ENCODE results near the gene PHACTR3.

The PHACTR3 gene

DNA sequence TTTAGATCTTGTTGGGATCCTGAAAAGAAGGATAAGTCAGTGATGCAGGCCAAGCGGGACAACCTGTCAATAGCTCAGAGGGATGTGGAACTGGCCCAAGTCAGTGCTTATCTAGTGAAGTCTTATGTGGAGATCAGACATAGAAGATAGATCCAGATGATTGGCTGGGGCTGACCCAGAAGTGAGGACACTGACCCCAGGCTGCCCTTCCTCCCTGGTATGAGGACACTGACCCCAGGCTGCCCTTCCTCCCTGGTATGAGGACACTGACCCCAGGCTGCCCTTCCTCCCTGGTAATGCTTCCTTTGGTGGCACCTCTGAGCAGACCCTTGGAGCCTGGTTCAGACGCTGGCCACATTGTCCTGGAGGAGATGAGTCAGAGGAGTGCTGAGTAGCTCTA lies 159.7 kb downstream of the PHACTR3 start:
- no peak for DNase-seq

DNA sequence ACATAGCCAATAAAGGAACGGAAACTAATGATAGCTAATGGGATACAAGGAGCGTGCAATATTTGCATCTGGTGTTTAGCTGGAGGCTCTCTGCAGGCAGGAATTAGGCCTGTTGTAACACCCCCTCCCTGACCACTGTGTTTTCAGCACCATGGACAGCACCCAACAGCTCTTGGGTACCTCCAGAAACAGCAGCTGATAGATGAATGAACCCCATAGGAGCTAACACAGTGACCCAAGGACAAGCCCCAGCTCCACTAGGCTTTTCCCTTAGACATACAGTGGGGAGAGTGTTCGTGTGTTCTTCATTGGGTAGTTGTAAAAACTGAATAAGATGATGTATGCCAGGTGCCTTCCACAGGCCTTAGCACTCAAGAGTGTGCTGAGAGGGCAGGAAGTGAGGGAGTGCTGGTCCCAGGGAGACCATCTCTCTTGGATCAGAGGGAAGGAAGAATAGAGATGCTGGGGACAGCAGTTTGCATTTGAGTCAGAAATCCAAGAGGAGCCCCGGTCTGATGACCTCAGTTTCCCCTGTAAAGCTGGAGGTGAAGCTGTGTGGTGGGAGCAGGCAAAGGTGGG lies 161.3 kb downstream of the PHACTR3 start:
- no peak for DNase-seq

DNA sequence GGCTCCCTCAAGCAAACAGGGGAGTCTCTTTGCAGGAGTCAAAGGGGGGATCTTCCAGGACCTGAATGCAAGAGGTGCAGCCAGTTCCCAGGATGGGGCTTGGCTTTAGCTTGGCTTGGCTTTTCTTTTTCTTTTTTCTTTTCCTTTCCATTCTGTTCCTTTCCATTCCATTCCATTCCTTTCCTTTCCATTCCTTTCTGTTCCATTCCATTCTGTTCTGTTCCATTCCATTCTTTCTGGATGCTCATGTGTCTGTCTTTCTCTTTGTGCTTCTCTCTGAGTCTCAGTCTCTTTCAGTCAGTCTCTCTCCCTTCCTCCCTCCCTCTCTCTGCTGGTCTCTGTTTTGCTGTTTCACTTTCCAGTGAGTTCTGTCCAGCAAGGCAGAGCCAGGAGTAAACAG lies 163.3 kb downstream of the PHACTR3 start:
- no peak for DNase-seq

DNA sequence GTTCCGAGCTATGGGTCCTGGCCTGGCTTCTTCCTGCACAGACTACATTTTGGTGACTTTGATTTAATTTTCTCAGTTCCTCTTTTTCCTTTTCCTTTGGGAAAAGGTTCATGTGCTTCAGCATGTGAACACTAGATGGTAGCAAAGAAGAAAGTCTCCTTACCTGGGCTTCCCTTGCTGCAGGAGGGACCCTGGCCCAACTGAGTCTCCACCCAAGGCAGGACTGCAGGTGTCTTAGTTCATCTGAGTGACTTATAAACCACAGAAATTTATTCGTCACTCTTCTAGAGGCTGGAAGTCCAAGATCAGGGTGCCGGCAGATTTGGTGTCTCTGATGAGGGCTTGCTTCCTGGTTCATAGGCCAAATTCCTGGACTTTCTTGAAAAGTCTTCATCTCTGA lies 165.9 kb downstream of the PHACTR3 start:
- no peak for DNase-seq

DNA sequence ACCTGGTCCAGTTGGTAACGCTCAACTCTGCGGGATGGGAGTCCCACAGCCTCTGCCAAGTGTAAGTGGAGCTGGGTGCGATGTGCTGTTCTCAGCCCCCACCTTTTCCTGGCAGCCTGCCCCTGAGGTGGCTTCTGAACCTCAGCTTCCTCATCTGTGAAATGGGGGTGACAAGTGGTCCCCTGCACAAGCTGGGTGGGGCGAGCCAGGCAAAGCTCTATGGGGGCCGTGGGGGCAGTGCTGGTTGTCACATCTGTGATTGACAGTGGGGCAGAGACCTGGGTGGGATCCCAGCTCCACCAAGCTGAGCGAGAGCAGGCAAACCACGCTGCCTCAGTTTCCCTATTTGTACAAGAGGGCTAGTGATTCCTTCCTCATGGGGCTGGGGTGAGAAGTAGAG lies 166.5 kb downstream of the PHACTR3 start:
- no peak for DNase-seq

DNA sequence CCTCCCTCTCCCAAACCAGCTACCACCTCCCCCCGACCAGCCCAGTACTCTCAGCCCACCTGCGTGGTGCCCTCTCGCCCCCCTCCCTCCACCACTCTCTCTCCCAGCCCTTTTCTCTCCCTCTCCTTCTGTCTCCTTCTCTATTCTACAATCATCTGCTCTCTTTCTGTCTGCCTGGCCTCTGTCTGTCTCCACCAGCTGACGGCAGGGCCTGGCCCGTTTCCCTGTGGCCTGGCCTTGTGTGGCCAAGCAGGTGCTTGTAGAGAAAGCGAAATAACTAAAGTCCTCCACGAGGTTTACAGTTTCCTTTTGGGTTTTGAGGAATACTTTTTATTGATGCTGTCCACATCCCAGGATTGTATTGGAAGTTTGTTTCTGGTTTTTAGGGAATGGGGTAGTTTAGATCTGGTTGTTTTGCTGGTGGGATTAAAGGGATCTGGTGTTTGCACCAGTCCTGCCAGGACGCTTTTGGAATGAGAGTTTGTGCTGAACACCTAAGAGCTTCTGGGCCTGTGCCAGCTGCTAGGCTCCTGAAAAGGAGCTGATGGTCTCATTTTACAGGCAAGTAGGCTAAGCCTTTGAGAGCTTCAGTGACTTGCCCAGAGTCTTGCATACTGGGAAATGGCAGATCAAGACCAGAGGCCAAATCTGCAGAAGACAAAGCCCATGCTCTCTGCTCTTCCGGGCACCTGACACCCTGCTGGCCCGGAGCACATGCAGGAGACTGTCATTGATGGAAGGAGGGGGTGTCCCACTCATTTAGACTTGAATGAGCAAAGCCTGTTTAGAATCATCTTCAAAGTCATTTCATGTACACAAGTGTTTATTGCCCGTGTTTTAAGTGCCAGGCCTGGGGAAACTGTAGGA lies 167.4 kb downstream of the PHACTR3 start:
- DNase-seq: no peak

DNA sequence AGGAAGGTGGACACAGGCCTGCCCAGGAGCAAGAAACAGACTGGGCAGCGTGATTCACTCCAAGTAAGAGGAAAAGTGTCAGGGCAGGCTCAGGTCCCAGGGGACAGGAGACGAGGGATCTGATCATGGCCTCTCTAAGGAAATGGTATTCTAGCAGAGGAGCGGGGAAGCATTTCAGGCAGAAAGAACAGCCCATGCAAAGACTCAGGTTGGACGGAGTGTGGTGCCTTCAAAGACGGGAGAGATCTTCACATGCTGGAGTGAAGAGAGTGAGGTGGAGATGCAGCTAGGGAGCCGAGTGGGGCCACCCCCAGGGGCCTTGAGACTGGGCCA lies 168.0 kb downstream of the PHACTR3 start:
- DNase-seq: no peak

DNA sequence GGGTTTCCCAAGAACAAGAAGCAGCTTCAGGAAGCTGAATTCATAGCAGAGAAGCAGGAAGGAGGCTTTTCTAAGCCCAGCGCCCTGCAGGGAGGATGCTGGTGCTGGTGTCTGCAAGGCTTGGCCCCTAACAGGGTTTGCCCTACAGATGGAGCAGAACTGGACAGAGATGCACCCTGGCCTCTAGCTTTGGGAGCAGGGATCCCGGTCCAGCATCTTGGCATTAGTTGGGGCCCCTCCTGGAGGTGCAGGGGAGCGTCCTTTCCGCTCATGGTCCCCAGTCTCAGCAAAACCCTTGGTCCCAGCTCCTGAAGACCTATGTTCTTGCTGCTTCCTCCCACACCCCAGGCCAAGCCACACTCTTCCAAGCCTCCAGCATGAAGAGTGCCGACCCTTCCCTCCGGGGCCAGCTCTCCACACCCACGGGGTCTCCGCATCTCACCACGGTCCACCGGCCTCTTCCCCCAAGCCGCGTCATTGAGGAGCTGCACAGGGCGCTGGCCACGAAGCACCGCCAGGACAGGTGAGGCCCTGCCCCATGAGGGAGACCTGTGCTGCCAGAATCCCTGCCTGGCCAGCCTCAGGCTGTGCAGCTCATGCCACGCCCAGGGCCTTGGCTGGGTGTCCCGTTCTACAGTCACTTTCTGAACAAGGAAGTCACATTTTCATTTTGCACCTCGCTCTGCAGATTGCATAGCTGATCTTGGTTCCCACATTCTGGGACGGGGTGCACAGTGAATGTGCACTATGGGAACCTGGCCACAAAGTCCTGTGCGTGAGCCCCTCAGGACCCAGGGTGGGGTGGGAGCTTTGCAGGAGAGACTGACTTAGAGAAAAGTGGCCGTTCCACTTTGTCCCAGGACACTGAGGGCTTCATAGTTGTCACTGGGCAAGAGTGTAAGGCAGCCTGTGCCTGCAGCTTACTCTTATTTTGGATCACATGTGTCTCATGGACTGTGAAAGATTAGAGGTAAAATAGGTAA lies 168.9 kb downstream of the PHACTR3 start:
- DNase-seq: no peak

DNA sequence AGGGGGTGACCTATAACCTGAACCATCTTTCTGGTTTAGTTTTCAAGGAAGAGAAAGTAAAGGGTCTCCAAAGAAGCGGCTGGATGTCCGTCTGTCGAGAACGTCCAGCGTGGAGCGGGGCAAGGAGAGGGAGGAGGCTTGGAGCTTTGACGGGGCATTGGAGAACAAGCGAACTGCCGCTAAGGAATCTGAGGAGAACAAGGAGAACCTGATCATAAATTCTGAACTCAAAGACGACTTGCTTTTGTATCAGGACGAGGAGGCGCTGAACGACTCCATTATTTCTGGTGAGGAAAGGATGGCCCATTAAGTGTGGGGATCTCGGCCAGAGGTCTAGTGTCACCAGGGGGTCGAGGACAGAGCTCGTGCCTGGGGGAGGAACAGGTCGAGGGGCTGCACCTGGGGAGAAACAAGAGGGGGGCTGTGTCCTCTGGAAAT lies 169.9 kb downstream of the PHACTR3 start:
- no peak for DNase-seq

DNA sequence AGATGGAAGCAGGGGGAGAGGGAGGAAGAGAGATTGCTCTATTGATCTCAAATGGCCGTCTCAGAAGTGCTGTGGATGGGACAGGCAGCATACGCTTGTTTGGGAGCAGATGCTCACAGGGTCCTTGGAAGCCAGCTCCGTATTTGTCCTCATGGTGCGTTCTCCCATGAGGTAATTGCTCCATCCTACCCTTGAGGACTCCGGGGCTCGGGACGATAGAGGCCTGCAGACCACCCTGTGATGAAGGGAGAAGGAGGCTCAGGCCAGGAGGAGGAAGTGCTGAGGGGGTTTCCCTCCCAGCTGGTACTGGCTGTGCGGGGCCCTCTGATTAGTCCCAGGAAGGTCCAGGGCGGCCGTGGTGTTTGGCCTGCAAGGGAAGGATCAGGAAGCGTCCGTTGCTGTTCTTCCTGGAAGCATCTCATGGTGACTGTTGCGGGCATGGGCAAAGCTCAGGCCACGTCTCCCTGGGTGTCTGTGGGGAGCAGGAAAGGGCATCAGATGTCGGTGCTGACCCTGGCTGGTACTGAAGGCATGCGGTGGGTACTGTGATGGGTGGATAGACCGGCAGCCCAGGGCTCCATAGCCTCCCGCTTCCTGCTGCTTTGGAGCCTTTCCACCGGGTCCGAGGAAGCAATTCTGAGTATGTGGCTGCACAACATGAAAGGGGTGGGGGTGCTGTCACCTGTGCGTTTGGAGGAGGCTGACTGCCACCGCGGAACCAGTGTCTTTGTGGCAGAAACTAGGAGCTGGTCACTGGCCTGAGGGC lies 170.8 kb downstream of the PHACTR3 start:
- no peak for DNase-seq

DNA sequence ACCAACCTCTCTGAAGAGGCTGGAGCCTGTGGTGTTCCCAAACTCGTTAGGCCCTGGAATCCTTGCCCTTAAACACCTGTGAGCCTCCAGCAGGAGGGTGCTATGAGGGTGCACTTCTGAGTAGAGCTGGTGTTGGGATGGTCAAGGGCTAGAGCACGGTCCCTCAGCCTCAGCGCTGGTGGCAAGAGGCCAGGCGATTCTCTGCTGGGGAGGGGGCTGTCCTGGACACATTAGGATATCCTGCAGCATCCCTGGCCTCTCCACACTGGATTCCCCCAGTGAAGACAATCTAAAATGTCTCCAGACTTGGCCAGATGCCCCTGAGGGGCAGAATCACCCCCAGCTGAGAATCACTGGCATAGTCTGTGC lies 171.3 kb downstream of the PHACTR3 start:
- no peak for DNase-seq

DNA sequence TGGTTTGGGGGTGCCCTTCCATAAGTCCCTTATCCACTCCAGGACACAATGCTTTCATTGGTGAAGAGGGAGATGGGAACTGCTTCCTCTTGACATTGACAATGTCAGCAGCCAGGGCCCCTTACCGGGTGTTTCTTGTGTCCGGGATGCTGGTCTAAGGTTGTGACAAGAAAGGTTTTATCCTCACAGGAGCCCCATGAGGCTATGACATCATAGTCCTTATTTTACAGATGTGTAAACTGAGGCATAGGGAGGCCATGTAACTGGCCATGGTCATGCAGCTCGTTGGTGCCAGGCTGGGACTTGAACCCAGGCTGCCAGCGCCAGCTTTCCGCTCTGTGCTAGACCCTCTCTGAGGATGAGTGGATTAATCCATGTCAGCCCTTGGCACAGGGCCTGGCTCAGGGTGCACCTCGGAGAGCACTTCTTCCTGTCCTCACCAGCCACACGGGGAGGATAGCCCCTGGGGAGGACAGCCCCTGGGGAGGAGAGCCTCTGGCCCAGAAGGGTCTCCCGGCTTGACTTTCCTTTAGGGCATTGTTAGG lies 171.8 kb downstream of the PHACTR3 start:
- no peak for DNase-seq

DNA sequence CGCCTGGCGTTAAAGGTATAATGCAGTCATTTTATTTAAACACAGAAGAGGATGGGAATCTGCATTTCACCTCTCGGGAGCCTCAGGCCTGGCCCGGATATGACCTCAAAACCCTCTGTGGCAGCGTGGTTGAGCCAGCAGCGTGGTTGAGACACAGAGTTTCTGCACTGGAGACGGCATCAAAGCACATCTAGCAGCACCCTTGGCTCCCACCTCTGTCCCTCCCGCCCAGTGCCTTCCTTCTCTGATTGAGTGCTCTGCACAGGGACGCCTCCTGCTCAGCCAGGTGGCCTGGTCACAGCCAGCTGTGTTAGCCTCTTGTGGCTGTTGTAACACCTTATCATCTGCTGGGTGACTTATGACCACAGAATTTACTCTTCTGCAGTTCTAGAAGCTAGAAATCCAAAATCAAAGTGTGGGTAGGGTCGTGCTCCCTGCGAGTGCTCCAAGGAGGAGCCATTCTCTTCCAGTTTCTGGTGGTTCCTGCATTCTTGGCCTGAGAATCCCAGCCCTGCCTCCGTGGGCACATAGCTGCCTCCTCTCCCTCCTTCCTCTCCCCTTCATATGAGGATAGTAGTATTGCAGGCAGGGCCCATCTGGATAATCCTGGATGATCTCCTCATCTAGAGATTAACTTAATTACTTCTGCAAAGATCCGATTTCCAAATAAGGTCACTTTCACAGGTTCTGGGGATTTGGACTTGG lies 172.4 kb downstream of the PHACTR3 start:
- DNase-seq: no peak

DNA sequence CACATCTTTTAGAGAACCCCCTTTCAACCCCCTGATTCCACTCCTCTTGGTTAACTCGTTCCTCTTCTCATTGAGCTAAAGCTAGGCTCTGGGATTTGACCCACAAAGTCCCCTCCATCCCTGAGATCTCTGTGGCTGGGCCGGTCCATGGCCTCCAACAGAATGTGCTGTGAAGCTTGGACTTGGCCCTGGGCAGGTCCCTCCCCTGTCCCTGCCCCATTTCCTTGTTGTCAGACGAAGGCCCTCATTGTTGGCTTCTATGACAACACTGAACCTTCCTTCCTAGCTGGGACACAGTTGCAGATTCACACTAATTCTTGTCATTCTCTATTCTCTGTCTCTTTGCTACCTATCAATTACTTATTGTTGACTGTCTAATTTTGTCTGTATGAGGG lies 173.0 kb downstream of the PHACTR3 start:
- DNase-seq: no peak

DNA sequence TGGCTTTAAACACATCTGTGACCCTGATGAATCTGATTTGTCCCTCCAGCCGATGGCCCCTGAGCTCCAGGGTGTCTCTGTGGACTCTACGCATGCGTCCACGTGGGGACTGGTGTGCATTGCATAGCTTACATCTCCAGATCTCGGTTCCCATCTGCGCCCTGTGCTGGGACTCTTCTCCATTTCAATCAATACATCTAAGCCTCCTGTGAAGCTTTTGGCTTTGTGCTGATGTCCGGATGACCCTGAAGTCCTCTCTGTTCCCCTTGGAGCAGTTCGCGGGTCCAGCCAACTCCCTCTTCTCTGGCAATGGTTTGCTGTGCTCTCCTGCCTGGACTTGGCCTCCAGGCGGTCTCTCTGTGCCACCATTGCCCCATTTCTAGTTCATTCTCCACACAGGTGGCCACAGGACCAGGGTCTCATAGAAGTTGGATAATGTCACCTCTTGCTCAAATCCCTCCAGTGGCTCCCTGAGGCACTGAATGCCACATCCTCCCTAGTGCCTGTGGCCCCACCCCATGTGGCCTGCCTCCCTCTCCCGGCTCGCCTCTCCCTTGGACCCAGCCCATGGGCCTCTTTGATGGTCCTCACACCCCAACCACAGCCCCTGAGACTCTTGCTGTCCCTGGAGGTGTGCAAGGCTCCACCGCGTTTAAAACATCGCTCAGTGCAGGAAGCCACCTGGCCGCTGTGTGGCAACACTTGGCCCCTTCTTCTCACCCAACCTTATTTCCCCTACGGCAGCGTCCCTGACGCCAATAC lies 173.7 kb downstream of the PHACTR3 start:
- DNase-seq: no peak

DNA sequence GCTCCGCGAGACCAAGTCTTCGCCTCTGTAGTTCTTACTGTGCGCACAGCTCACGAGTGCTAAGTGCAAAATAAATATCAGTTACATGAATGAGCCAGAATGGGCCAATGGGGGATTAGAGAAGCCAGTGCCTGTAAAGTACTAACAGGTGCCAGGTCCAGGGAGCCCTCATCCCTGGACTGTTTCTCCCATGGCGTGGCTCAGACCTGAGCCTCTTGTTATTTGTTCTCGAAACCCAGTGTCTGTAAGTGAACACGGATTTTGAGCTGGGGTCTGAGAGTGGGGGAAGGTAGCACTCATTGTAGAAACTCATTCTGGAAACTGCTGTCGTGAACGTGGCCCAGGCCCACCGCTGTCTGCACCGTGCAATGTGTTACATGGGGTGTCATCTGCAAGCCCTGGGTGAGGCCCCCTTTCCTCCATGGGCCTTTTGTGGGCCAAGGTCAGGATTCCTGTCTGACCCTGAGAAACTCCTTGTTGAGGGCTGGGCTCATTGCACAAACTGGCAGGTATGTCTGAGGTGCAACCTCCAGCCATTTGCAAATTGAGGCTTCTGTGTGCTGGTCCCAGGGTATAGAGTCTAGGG lies 174.4 kb downstream of the PHACTR3 start:
- DNase-seq: no peak

DNA sequence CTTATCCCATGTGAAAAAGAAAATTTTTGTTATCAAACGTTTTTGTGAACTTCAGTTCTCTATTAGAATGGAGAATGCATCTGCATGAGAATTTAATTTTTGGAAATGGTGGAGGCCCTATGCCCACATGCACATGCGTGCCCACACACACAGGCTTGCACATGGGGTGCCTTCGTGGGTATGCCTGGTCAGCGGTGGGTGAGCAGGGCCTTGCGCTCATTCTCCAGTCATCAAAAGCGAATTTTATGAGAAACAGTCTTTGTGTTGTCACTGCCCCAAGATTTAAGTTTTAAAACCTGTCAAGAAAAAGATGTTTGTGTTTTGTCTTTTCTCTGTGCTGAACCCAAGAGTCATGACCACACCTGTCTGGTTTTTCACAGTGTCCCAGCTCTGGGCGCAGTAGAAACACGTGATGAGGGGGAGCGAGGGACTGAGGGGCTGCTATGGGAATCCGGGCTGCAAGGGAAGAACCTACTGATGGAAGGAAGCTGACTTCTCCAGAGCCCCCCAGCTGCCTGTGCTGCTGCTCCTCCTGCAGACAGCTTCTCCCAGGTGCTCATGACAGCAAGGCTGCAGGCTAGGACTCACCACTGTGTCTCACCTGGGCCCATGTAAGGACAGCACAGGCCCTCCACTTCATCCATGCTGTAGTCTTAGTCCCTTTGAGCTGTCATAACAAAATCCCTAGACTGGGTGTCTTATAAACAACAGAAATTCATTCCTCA lies 175.5 kb downstream of the PHACTR3 start:
- DNase-seq: no peak

DNA sequence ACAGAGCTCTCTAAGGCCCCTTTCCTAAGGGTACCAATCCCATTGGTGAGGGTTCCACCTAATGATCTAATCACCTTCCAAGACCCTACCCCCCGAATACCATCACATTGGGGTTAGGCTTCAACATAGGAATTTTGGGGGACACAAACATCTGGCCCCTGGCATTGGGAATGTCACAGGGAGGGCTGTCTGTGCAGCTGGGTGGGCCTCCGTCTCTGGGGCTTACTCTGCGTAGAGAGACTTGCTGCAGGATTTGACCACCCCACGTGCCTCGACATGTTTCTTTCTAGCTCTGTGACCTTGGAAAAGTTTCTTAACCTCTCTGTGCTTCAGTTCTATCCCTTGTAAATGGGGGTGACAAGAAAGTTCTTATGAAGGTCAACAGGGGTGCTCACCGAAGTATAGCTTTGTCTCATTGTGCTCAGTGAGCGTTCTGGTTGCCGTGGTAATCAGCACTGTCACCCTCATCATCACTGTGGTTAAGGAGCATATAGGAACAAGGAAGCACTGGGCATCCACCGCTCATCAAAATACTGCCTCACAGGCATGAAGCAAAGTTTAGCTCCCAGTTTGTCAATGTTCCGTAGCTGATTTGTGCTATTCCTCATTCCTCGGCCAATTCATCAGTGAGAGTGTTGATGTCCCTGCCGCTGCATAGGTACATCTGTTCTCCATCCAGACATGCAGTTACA lies 176.3 kb downstream of the PHACTR3 start:
- no peak for DNase-seq

DNA sequence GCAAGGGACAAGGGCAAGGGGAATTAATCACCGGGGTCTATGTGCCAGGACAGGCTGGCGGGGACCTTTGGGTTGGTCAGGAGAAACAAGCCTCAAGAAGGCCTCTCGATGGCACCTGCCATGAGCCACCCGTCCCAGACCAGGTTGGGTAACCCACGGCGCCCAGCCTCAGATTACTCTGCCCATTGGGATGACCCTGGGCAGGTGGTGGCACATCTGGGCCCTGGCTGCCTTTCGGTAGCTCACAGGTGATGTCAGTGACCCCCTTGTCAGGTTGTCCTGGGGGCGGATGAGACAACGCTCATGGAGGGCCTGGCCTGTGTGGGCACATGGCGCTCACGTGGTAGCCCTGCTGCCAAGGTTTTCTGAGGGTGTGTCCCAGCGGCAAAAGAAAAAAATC lies 176.9 kb downstream of the PHACTR3 start:
- no peak for DNase-seq

All from HCEC 1CT (cell line).